Measurements from ENCODE around the gene SLC5A1.

DNA sequence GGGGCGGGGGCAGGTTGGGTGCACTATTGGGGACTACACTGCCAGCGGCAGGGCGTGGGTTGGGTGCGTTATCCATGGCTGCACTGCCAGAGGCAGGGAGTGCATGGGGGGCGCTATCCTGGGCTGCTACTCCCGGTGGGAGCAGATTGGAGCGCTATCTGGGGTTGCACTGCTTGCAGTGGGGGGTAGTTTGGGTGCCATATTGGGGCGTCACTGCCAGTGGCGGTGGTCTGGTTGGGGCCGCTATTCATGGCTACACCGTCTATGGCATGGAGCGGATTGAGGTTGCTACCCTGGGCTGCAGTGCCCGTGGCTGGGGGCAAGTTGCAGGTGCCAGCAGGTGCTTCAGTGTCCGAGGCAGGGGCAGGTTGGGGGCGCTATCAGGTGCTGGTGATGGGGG, 79.8 kb downstream of the SLC5A1 start:
- no peak for TF ChIP-seq CREB1 (IDR thresholded peaks at IDR 0.05; ENCODE audit: low read depth)
- TF ChIP-seq REST (IDR thresholded peaks at IDR 0.05; ENCODE audit: low read depth) = no peak
- no peak for TF ChIP-seq MAX (IDR thresholded peaks at IDR 0.05)
- TF ChIP-seq FOXM1 (IDR thresholded peaks at IDR 0.05; ENCODE audit: borderline replicate concordance, low read depth) = no peak
- TF ChIP-seq RAD21 (IDR thresholded peaks at IDR 0.05; ENCODE audit: low read depth) = no peak
- TF ChIP-seq EGR1 (IDR thresholded peaks at IDR 0.05) = no peak
- TF ChIP-seq TCF12 (IDR thresholded peaks at IDR 0.05; ENCODE audit: low read depth) = no peak
- TF ChIP-seq, protein P1, sequence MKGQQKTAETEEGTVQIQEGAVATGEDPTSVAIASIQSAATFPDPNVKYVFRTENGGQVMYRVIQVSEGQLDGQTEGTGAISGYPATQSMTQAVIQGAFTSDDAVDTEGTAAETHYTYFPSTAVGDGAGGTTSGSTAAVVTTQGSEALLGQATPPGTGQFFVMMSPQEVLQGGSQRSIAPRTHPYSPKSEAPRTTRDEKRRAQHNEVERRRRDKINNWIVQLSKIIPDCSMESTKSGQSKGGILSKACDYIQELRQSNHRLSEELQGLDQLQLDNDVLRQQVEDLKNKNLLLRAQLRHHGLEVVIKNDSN (IDR thresholded peaks at IDR 0.05) = no peak
- no peak for TF ChIP-seq CEBPB (IDR thresholded peaks at IDR 0.05)
- no peak for TF ChIP-seq EP300 (IDR thresholded peaks at IDR 0.05; ENCODE audit: borderline replicate concordance)
- no peak for TF ChIP-seq NFIC (IDR thresholded peaks at IDR 0.05)
- no peak for TF ChIP-seq TAF1 (IDR thresholded peaks at IDR 0.05; ENCODE audit: low read depth)
- TF ChIP-seq TEAD4 (IDR thresholded peaks at IDR 0.05) = no peak
- TF ChIP-seq YY1 (IDR thresholded peaks at IDR 0.05; ENCODE audit: low read depth) = no peak

All from Ishikawa (cell line).